GM18873 (cell line): ENCODE results near the gene PCNX2.

Source experiments
- ATAC-seq: cut with Tn5 transposase; IDR thresholded peaks from one replicate; pipeline ENCODE4 v1.9.1; 2021; ENCODE audit warnings: mild to moderate bottlenecking, moderate library complexity, moderate number of reproducible peaks; ENCODE audit not compliant: unreplicated experiment, low FRiP score

Gene PCNX2

DNA sequence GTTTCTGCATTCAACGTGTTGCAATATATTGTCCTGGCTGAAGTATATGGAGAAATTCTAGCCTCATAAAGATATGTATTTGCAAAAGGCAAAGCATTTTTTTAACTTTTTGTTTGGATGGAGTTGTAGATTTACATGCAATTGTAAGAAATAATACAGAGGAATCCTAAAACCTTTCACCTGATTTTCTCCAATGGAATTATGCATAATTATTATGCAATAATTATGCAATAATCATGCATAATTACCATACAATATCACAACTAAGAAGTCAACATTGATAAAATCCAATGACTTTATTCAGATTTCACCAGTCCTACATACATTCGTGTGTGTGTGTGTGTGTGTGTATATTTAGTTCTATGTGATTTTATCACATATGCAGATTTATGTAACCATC is 24.5 kb upstream of the PCNX2 start:
- ATAC-seq: no peak

DNA sequence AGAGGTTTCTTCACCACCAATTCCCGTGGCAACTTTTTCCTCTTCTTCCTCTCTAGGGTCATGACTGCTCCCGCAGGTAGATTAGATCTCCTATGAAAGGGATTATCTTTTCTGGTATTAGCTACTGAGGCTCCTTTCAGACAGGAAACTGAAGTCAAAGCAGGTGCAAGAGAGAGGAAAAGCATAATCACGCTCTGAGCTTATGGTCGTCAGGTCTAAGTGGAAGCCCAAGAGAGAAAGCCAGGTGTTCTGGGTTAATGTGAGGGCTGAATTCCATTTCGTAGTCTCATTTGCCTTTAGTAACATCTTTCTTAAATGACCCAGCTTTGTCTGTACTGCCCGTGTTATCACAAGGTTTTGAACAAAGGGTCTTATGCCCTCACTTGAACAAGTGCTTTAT is 23.7 kb upstream of the PCNX2 start:
- ATAC-seq: no peak

DNA sequence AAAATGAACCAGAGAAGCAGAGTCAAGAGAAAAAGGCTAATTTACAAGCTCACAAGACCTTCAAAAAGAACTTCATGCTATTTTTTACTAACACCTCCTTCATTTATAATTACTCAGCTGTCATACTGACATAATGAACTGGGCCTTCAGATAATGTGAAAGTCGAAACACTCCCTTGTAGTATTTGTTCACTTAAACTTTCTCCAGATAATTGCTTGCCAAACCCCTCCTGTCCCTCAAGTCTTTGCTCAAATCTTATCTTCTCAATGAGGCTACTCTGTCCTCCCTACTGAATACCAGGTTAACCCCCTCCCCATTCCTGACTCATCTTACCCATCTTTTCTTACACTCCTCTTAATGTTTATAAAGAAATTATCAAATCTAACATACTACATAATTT is 20.9 kb upstream of the PCNX2 start:
- no peak for ATAC-seq

DNA sequence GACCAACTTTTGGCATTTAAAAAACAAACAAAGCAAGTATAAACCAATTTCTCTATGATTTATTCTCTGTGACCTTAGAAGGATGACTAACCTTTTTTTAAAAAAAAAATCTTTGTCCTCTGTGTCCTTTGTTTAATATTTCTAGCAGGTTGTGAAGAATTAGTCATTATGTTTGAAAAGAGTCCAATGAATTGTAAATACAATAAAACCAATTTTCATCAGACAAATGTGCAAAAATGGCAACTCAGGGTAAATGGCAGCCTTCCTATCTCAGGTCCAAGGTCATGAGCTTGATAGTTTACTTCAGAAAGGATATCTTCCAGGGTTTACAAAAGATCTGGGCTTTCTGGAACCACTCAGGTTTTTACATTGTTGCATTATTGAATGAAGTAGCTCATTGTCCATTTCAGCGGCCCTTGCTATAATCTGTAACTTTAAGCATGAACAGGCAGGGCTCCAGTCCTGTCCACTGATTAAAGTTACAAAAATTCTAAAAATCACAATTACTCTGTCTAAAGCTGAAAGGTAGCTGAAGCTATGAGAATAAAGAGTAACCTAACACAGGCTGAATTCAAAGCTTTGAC is 20.3 kb upstream of the PCNX2 start:
- no peak for ATAC-seq

DNA sequence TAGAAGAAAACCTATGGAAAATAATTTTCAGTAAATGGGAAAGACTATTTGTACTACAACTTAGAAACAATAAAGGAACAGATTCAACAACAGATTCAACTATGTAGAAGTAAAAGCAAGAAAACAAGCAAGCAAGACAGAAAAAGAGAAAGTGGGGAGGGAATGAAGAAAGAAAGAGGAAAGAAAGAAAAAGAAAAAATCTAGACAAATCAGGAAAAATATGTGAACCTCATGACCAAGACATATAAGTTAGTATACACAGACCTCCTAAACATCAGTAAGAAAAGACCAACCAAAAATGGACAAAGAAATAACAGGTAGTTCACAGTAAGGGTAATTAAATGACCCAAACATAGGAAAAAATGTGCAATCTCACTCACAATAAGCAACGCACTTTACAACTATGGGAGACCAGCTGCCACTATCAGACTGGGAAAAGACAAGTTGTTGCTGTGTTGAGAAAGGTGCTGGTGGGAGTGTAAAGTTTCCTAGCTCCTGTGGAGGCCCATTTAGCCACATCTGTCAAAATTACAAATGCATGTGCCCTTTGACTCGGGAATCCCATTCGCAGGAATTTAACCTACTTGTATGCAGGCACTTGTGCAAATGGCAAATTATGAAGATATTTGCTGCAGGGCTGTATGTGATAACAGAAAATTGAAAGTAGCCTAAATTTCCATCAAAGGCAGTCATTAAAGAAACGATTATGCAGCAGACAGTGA is 18.1 kb upstream of the PCNX2 start:
- no peak for ATAC-seq

DNA sequence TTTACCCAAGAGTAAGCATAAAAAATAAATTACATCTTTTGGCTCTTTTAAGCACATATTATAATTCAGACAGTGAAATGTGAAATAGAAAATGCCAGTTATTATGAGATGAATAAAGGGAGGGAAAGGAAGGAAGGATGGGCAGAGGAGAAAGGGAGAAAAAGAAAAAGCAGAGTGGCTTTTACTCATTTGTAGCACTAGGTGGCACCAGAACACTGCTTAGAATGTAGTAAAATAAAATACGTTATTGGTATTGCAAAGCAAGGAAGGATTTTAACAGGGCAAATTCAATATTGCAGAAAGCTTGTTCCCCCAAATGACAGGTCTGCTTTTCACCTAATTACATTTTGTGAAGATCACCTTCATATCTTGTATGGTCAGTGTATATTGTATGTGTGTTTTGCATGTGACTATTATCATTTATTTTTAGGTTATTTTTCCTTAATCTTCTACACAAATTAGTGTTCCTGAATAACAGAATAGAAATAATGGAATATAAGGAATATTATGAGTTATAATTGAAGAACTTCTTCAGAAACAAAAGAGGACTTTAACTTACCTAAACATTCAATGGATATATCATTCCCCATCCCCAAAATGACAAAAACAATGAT is 9.1 kb upstream of the PCNX2 start:
- ATAC-seq: no peak

DNA sequence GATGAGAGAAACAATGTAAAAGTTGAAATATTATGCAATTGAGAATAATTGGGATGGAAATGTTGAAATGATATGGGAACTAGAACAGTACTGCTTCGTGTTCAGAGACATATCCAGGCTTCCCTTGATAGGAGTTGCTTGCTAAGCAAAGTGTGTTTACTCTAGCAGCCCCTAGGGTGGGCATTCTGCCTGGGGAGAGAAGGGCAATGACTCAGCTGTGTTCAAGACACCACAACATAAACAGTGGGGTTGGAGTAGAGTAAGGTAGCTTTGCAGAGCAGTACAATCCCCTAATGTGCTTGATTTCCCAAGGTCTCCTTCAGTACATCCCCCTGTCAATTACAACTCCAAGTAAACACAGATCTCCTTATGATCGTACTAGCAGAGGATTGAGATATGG is 4.8 kb upstream of the PCNX2 start:
- ATAC-seq: no peak

DNA sequence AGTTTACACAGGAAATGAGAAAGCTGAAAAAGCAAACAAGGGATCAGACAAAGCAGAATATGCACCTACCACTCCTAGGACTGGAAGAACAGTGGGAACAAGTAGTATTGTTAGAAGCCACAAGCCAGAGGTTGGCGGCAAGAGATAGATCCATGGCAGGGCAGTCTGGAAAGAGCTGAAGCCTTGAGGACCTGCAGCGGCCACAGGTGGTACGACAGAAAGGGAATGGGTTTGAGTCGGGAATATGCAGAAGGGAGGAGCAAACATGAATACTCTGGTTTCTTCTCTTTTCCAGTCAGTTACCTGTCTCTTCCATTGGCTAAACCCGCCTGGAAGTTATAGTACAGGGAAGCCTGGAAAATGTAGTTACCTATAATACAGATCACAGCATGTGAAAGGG is 3.9 kb upstream of the PCNX2 start:
- ATAC-seq: no peak

DNA sequence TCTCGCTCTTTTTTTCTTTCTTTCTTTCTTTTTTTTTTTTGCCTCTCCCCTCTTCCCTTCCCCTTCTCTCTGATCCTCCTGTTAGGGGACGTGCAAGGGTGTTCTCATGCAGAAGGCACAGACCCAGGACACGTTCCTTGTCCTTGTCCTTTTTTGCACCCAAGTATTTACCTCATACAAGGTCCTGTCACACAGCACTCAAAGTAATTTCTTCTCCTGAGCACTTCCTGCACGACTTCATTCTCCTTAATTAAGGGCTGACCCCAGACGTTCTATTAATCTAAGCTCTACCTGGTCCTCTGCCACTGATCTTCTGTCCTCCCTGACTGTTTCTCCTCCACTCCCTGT is 424 bp upstream of the PCNX2 start:
- no peak for ATAC-seq

DNA sequence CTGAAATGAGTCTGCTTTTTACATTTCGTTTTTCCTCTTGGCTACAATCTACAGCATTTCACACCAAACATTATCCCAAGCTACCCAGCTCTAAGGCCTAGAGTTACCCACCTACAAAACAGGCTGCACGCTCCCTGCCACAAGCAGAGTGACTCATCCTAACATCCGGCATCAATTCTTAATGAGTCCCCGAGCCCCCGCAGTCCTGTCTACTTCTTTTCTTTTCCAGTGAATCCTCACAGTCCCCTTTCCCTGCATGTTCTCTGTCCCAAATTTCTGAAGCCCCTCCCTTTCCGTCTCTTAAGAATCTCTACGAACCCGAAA is 650 bp downstream of the PCNX2 start:
- ATAC-seq: peak; percentile 31

DNA sequence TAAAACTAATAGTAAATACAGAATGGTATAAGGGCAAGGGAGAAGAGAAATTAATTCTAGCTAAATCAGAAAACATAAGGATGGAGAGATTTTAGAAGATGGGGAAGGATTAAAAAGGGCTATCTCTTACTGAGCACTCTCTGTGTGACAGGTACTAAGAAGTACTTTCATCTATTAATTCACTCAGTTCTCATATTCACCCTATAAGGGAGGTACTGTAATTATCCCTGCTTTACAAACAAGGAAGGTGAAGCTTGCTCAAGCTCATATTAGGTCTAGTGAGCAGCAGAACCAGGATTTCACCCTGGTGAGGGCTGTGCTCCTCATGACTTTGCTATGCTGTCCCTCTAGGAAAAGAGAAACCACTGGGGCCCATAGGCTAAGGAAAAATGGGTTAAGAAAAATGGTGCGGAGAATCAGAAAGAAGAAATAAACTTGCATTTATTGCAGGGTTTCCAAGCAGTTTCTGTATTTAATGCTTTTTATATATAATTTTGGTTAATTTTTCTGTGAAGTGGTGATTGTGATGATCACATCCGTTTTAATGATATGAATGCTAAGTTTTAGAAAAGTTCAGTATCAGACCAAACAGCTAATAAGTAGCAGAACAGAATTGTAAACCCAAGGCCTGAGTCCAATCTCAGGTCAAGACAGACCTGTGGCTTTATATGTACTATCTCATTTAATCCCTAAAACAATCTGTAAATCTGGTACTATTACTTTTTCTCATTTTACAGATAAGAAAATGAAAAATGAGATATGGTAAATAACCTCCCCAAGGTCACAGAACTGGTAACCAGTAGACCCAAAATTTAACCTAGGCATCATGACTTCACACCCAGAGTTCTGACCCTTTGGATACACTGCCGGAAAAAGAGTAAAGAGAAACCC is 1.7 kb downstream of the PCNX2 start:
- no peak for ATAC-seq

DNA sequence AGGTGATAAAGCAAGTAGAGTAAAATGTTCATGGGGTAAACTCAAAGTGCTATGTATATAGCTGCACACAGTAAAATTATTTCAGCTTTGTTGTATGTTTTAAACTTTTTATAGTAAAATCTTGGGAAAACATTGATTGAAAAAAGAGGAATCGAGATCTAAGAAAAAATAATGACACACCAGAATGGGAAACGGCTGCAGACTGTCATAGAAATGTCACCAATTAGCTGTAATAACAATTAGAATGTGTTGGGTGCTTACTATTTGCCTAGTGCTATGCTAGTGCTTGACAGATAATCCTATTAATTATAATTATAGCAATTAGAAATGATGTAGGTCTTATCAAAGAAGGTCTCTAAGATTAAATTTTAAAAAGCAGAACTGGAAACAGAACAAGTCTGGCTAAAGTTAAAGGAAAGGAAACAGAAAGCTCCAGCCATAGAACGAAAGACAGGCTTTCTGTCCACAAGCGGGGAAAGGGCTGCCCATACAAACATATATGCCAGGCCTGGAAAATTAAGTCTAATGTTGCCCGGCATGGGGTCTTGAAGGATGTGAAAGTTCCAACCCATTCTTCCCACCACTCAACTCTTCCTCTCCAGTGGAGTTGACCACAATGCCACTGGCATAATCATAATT is 5.0 kb downstream of the PCNX2 start:
- ATAC-seq: no peak

DNA sequence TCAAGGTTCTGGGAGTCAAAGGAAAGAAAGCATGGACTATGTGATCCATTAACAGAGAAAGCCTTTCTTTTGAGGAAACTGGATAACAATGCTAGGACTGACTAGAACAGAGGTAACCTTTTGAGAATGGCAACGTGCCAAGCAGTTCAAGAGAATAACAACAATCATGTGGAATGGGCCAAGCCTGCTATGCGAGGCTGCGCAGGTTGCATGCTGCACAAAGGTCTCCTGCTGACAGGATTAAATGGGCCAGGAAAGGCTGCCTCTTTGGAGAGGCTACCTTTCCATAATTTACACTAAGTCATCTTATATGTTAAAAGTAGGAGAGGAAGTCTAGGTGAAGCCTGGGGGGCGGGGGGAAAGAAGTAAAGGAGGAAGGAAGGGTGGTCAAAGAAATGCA is 5.8 kb downstream of the PCNX2 start:
- no peak for ATAC-seq

DNA sequence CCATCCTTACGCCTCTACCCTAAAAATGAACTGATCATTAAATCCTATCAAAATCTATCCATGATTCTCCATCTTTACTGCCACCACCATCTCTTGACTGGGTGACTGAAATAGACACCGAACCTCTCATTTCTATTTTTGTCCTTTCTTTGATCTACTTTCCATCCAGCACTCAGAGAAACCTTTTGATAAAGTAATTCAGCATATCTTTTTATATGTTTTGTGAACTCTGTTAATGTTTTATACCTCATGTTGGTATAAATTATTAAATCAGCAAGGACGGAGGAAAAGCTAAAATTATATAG is 13.0 kb downstream of the PCNX2 start:
- no peak for ATAC-seq

DNA sequence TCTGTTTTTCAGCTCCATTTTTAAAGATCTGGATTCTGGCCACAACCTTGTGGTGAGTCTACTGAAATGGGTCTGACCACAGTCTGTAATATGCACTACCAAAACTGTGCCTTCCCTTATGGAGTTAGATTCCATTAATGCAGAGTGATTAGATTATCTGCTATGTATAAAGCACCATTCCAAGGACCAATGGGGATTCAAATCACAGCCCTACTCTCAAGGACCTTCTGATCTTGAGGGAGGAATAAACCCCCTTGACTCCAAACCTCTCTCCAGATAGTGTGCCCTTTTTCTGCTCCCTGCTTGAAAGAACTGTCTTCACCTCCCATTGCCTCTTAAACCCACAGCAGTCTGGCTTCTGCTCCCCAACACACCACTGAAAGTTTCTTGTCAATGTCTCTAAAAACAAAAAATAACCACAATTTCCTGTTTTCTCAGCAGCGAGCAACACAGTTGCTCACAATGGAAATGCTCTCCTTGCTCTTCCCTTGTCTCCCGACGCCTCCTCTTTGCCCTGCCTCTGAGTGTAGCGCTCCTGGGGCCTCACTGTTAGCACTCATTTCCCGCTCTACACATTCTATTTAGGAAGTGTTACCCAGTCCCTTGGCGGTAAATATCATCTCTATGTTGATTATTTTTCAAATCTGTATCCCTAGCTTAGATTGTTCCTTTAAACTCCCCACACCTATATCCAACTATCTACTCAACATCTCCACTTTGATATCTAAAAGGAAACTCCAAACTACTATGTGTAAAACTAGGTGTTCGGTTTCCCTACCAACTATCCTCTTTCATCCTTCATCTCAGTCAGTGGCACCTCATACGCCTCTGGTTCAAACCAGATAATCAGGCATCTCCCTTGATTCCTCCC is 13.6 kb downstream of the PCNX2 start:
- peak; percentile 91 for ATAC-seq

DNA sequence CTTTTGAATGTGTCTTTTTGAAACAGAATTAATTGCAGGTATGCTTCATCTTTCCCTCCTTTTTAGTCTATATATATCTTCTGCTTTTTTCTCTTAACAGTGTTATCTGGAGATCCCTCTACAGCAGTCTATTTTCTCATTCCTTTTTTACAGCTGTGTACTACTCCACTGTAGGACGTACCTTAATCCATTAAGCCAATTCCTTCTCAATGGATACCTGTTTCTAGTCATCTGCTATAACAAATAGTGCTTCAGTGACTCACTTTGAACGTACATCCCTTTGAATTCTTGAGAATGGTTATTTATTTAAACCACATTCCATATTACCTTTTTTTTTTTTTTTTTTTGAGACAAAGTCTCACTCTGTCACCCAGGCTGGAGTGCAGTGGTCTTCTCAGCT is 15.6 kb downstream of the PCNX2 start:
- ATAC-seq: no peak

DNA sequence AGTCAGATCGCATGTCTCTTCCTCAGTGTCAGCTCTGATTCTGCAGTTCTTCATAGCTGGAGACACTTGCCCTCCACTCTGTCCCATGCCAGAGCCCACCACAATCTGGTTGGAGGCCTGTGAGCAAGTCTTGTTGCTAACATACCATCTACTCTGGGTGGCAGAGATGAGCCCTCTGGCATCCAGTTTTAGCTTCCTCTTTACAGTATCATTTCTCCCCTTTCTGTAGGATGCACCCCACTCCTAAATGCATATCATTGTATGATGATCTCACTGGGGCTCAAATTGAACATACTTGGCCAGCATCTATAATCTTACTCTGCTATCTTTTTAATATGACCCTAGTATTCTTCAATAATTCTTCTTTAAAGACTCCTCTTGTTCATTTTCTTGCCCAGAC is 16.9 kb downstream of the PCNX2 start:
- no peak for ATAC-seq

DNA sequence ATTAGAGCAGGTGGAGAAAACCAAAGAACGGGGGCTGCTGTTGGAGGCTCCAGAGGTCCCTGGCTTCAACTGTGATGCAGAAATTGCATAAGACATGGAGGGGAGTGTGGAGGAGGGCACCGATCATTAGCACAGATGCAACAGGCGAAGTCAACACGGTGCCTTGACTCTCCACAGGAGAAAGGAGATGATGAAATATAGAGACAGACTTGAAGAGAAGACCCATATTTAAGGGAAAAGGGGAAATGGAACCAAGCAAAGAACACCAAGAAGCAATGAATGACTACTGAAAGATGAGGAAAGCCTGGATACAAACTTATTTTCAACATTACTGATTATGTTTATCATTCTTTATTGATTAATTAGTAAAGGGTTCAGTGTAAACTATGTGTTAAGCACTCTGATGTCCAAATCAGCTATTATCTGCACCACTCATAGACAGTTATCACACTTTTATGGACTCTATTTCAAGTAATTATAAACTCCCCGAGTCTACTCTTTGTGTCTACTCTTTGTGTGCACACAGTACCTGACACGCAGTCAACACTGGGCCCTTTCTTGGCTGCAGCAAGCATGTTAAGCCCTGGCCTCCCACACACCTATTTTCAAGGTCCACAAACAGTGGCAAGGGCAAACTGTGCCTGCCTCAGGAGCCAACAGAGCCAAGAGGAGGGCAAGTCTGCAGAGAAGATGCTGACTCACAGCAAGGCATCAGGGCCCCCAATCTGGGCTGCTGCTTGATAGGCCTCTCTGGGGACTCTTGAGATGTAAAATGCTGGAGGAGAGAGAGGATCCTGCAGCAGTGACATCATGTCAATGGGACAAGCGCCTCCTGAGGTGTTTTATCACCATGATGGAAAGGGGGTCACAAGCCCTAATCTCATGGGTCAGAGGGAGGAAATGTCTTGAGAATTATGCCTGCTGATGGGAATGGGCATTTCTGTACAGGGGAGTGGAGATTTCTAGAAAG is 17.6 kb downstream of the PCNX2 start:
- no peak for ATAC-seq

DNA sequence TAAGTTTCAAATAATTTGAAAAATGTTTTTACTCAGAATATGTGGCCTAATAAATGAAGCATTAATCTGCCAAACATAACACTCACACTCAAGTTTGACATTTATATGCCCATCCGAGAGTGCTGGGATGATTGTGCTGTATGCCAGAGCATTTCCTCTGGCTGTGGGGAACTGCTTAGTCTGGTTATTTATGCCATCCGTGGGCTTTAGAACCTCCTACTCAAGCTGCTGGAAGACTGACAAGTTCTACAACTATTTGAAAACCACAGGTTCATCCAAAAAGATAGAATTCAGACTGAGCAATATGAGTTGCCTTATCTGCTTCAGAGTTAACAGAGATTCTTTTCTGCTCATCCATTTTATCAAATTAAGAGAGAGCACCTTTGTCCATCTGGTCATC is 25.9 kb downstream of the PCNX2 start:
- ATAC-seq: no peak
